HG03378 (cell line): ENCODE results near the gene PCTP.
A peak's percentile ranks its signal among the peaks of the same experiment; 100 is the strongest.

Experiments used
- ATAC-seq: cut with Tn5 transposase; IDR thresholded peaks from one replicate; pipeline ENCODE4 v1.9.1; 2021; ENCODE audit warnings: mild to moderate bottlenecking, moderate library complexity; ENCODE audit not compliant: unreplicated experiment

Gene PCTP

DNA sequence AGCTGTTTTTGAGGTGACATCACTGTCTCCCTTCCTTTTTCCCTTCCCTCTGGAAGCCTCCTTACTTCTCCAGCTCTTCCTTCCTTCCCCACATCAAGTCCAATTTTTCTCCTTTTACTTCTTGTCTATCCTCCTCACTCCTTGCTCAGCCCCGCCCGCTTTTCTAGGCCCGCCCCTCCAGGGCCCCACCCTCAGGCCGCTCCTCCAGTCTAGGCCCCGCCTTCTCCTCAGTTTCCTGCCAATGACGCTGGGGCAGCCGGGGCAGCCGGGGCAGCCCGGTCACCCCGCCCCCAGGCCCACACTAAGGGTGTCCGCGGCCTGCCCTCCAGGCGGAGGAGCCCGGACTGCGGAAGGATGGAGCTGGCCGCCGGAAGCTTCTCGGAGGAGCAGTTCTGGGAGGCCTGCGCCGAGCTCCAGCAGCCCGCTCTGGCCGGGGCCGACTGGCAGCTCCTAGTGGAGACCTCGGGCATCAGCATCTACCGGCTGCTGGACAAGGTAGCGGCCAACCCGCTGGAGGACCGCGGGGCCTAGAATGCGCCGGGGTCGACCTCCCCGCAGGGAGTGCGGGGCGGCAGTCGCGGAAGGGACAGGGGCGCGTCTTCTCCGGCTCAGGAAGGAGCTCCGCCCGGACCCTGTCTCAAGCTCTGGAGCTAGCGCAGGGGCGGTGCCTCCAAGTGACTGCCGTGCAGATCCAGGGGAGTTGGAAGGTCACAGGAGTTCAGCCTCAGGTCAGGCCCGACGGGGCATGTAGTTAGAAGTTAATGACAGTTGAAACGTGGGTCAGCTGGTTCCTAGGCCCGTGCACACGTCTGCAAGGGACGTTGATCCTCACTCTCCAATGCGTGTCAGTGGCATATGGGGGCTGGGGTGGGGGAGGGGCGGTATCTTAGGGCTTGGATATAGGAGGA, at the start of gene PCTP:
TSS of gene PCTP (plus strand) at position 302 of the 908 bp plus-strand sequence. CDS start at position 355, 53 bp downstream.
- peak; percentile 97 for ATAC-seq

DNA sequence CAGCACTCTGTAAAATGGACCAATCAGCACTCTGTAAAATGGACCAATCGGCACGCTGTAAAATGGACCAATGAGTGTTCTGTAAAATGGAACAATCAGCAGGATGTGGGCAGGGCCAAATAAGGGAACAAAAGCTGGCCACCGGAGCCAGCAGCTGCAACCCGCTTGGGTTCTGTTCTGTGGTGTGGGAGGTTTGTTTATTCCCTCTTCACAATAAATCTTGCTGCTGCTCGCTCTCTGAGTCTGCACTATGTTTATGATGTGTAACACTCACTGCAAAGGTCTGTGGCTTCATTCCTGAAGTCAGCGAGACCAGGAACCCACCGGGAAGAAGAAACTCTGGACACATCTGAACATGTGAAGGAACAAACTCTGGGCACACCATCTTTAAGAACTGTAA, 48.7 kb upstream of the PCTP start:
- no peak for ATAC-seq

DNA sequence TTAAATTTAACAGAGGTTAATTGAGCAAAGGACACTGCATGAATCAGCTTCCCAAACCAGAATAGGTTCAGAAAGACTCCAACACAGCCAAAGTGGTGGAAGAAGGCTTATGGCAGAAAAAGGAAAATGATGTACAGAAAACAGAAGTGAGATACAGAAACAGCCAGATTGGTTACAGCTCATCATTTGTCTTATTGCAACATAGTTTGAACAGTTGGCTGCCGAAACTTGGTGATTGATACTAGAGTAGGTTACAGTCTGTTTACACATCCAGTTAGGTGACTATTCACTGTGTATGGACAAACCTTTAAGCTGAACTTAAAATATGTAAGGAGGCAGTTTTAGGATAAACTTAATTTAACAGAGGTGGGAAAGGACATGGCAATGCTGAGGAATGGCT, 46.5 kb upstream of the PCTP start:
- ATAC-seq: no peak

DNA sequence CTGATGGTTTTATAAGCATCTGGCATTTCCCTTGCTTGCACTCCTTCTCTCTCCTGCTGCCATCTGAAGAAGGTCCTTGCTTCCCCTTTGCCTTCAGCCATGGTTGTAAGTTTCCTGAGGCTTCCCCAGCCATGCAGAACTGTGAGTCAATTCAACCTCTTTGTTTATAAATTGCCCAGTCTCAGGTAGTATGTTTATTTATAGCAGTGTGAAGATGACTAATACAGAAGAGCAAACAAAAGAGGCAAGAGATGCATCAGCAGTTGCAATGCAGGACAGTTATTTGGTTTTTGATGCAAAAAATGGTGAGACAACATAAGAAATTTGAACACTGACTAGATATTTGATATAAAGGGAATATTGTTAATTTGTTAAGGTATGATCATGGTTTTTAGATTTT, 45.0 kb upstream of the PCTP start:
- ATAC-seq: peak; percentile 94

DNA sequence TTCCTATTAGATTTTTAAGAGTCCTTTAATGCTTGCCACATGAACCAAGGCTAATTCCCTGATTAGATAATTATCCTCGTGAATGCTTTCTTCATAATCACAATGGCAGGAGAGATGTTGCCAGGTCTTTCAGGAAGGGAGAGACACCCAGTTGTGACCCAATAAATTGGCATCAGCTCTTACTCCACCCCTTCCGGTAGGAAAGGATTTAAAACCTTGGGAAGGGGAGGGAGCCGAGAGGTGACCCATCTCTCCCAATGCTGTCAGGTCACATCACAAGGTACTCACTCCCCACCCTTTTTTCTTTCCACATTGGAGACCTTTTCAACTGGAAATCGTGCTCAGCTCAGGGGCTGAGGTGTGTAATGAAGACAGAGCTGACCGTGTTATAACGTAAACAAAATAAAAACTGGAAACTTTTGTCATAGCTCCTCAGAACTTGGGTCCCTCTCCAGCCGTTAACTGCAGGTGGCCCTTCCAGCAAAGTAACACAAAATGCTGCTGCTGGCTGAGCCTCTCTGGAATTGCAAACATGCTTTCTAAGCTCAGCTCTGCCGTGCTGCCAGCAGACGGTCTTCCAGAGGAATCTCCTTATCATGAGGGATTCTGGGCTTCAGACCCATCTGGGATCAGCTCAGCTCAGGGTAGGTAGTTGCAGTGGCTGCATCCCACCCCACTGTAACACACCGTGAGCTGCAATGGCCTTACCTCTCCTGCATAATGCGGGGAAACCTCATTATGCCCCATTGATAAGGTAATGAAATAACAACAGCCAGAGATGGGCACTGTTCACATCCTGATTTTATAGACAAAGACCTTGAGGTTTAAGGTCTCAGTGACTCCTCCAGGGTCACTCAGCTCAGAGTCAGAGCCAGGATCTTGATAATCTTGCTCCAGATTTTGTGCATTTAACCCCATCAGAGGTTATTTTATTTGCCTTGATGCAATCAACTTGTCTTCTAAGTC, 43.8 kb upstream of the PCTP start:
- ATAC-seq: no peak

DNA sequence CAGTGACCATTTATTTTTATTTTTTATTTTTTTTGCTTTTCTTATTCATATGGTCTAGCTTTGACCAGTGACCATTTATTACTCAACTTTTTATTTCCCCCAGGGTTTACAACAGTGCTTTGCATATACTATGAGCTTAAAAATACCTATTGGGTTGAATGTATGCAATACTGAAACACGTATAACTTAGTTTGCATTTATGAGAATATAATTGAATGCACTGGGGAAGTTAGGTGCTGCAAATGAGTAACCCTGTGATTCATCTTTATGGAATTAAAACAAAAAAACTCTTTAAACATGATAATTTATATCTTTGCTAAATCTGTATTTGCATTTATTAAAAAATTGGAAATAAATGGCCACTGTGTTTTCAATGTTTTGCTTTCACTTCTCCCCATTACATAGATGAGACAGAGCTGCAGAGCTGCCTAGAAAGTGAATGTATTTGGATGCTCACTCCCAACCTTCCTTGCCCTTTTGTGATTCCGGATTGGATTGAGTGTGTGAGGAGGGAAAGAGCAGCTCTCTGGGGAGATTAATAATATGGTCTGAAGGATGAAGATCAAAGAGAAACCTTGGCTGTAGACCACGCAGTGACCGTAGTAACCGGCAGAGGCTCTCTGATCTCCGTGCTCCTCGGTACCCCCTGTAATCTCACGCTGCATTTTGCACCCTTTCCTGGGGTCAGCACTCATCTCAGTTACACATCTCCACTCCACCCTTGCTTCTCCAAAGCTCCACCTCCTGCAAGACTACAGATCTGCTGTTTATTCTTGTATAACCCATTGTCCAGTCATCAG, 42.5 kb upstream of the PCTP start:
- no peak for ATAC-seq

DNA sequence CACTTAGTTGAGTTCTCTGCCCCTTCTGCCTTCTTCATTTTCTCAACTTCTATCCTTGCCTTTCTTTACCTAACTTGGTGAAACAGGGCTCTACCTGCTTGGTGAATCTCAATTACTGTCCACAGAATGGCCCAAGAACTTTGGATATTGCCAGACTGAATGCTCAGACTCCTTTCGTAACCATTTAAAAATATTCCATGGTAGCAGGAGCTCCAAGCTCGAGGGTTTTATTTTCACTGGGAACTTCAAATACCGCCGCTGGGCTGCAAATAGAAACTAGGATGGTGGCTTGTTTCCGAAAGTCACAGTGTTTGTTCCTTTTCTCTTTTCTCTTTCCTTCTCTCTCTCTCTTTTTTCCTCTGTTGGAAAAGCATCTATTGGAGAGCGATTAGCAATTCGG, 41.4 kb upstream of the PCTP start:
- ATAC-seq: no peak

DNA sequence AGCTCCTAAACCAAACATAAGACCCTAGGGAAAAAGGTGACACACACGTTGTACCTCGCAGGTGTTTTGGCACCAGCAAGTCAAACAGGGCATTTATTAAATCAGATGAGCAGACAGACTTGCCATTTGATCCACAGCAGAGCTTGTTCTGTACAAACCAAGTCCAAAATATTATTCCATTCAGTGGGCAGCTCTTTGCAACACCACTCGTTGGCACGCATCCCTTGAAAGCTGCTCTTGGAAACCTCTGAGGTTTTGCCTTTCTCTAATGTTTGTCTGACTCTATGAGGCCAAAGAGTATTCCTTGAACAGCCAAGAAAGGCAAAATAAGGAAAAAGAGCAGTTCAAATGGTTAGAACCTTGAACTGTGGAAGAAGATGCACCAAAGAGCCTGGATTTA, 40.9 kb upstream of the PCTP start:
- no peak for ATAC-seq

DNA sequence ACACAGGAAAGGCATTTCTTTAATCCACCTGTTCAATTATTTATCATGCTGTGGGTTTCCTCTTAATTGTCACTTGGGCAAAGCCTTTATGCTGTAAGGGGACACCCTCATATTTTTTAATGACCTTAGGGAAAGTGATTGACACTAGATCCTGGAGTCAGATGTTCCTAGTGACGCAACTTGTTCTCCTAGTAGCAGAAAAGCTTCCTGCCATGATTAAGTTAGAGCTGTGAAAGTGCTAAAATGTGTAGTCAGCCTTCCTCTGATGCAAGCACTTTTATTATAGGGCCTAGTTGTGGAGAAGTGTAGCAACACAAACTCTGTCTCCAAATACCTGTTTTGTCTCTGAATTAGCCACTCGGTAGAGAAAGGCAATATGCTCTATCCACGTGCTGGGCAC, 40.4 kb upstream of the PCTP start:
- ATAC-seq: no peak

DNA sequence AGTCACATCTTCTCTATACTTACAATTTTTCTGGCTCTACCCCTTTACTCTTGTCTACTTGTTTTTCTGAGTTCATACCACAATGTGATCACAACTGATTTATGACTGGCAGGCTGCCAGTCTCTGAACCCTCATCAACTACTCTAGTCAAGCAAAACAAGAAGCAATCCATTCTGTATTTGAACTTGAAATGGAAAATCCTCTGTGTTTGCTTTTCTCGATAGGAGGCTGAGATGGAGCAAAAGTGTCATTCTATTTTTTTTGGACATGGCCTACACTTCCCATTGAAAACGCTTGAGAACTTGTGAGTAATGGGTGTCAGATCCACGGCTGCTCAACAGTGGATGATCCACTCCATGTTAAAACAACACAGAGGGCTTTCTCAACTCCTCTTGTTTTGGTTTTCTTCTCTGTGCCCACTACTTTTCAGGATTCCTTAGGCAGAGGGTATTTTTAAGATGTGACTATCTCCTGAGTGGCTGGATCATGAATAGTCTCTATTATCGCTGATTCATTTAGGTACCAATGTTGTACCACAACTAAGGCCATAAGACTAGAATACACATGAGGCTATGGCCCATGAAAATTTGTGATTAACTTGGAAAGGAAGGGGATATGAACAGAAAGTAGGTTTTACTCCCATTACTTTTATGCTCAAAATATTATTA, 39.9 kb upstream of the PCTP start:
- ATAC-seq: no peak

DNA sequence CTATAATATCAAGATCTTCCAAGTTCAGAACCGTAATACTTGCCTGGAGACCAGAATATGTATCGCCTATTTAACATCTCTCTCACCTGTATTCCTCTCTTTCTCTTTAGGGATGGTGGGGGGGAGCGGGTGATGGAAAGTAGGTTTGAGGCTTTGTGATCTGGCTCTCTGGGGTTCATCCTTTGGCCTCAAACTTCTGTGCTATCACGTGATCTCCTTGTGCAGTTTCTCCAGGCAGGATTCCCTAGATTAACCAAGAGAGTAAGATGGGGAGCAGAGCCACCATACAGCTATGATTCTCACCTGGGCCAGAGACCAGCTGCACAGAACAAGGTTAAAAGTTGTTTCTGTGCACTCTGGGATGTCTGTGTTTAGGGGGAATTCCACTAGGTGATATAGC, 33.4 kb upstream of the PCTP start:
- no peak for ATAC-seq

DNA sequence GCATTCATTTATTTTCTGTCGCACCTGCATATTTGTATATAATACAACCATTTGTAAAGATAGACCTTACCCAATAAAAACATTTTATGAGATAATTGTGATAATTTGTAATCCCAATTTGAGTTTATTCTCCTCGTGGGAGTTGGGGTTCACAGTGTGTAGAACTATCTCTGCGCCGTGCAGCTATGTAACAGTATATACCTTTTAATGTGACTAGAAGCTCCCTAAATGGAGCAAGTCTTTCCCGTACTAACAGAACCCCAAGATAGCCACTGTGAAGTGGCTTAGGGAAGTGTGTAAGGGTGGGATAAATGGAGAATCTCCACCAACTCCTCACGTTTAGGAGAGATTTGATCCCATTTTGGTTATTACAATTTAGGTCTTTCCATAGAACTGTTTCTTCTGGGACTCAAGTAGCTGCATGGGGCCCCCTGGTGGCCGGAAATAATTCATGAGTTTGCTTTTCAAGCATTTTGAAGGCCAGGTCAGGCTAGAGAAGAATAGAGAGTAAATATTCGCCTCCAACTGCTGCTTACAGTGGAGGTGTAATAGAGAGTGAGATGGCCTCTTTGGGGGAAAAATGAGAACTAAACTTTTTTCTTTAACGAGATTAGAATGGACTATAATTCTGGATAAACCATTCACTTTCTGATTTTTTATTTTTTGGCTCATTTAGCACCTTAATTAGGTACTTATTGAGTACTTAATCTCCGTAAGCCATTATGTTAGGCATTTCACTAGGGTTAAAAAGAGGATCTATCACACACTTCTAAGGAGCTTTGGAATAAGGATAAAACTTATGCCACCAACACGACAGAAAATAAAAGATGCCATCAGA, 32.7 kb upstream of the PCTP start:
- no peak for ATAC-seq

DNA sequence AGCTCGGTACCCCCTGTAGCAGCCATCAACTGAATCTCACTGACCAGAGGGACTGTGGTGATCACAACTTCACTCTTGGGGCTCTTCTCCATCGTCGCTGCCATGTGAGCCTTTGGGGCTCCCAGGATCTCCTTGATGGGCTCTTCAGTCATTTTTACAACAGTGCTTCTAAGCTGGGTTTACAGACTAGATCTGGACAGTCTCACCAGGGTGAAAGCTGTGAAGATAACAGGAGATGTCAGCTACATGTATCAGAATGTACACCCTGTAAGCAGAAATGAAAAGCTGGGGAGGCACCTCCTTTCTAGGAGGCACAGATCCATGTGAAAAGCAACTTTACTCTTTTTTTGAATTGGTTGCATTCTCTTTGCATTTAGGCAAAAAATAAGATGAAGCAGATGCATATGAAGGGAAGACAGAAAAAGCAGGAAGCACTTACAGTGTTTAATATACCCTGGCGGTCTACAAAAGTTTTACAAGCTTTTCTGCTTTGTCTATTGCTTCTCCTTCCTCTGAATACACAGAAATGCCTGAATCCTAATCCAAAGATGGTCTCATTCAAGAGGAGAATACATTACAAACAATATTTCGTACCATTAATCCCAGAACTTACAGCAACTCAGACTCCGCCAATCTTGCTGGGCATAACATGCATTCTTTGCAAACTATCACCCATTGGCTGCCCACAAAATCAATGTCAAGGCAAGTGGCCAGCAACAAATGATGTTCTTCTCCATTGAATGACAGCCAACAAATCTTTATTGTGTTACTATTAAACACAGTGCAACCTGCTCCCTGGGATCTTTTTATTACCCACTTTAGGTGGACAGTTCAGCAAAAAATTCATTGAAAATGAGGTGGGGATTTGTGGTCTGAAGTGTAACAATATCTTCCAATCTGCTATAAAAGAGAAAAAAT, 29.7 kb upstream of the PCTP start:
- ATAC-seq: no peak

DNA sequence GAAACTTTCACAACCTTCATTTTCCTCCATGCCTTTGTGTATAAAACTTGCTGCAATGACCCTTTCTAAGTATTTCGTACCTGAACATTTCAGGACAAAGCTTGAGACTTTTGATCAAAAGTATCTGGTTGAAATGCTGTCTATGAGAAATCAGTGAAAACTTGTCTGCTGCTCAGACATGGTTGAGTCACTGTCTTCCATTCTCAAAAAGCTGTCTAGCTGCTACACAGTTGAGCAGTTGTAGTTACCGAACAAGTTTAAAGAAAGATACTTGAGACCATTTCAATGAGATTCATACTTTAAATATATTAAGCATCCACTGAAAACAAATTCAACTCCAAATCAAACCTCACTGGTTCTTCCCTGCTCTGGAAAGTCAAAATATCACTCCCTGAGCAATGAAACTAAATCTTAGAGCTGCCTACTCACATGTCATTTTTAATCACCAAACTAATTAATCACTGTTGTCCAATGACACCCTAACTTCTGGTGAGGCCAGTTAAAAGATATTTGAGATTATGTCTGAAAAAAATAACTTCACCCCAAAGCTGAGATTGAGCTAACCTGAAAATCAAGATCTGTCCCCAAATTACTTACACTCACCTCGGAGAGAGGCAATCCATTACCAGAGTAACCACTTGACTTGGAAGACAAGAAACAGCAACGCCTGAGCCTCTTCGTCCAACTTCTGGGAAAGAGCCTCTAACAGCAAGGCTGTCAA, 28.7 kb upstream of the PCTP start:
- ATAC-seq: no peak

DNA sequence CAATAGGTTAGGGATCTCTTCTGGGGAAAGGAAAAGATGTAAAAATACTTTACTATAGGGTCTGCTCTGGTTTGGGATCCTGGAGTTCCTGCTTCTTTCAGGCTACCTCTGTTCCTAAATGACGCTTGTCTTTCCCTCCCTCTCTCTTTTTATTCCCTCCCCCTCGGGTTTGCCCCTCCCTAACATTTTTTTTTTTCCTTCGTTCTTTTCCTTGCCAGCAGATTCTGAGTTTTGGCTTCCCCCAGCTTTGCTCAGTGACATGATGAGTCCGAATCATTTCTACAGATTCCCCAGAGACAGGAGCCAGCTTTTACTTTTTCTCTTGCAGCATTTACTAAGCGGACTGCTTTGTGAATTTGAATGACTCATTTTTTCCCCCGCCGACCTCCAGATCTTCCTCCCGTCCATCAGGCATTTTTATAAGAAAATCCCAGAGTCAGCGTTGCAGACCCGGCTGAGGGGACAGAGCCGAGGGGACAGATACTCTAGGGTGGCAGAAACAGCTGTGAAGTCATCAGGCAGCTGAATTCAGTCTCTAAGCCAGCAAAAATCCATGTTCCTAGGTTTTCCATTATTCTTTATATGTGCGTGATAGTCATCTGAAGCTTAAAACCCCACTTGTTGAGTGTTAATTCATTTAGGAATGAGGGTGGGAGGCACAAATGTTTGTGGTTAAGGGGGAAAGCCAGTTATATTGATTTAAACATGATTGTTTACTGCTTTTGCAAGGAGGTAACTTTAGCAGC, 27.9 kb upstream of the PCTP start, which contains the start of gene TMEM100:
TSS of gene TMEM100 (minus strand) at position 123 of the 746 bp plus-strand sequence. CDS start 1,794 bp downstream, outside the sequence.
- no peak for ATAC-seq

DNA sequence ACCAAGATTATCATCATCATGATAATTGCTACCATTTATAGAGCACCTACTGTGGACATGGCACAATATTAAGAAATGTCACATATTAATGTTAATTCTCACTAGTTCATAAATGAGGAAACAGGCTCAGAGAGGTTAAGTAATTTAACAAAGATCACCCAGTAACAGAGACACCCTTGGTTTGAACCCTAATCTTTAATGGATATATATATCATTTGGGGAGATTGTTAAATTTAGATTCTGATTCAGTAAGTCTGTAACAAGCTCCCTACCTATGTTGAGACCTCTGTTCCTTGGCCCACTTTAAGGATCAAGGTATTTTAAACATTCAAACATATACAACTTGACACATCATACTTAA, 27.4 kb upstream of the PCTP start:
- ATAC-seq: no peak

DNA sequence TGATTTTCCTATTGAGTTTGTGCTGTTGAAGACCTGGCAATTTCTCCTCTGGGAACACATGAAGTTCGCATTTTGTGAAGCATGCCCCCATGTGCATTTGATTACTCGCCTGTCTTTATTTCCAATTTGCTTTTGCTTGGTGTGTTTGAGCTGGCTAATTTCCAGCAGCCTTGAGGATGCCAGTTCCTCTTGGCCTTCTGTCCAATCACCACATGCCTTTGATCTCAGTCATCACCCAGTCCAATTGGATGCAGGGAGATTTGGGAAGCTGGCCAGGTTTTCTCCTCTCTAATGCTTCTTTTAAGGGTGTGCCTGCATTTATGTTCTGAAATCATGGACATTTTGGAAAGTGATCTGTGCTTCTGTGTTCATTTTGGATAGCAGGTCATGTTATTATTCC, 24.4 kb upstream of the PCTP start:
- ATAC-seq: no peak
